ENCODE measurements around the gene MMP23B. TPM values are rescaled to one million over a fixed set of nuclear protein-coding genes. Genes with fewer than 3 reads are reported as not detected.

Gene MMP23B
- total RNA-seq, 4 donors from 2014 or later = 0.49 to 7.6 (median 2.7) TPM

DNA sequence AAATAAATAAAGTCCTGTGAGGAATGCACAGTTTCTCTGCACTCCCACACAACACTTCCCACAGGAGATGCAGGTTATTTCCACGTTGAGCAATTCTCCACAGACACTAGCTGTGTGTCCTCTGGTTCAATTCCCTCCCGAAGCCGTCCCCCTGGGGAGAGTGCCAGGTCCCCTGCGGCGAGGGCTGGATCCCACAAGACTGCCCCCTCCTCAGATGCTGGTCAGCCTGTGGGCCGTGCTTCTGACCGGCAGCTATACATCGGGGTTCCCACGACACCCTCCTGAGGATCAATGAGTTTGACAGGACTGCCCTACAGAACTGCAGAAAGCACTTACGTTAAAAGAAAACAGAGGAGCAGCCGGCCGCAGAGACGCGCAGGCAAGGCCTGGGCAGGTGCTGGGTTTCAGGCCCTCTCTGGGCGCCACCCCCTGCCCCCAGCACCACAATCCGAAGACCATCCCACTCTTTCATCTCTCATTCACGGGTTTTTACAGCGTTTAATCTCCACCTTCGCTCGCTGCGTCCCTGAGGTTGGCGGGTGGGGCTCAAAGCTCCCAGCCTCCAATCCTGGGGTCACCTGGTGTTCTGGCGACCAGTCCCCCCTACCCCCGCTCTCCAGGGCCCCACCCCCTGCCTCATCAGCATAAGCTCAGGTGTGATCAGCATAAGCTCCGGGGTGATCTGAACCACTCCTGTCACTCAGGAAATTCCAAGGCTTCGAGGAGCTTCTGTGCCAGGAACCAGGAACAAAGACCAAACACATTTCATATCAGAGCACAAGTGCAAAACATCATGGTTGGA is 51.3 kb downstream of the MMP23B start:
- Histone ChIP-seq H3K9me3 (no peaks in the 10 kb centered on the region), H3K36me3 (peaks cover 0 to 21% (median 0%) of the 10 kb centered on the region in 3 donors), H3K27ac (peak overlapping the region in 2 of 4 donors; percentile 29 to 44), H3K27me3 (no peaks in the 10 kb centered on the region), H3K4me3 (no peak overlapping the region), H3K4me1 (peaks cover 15 to 54% (median 23%) of the 10 kb centered on the region in 3 donors)
- intact Hi-C loops (cut with DNase I) = no loop called here
- TF ChIP-seq, protein P1, sequence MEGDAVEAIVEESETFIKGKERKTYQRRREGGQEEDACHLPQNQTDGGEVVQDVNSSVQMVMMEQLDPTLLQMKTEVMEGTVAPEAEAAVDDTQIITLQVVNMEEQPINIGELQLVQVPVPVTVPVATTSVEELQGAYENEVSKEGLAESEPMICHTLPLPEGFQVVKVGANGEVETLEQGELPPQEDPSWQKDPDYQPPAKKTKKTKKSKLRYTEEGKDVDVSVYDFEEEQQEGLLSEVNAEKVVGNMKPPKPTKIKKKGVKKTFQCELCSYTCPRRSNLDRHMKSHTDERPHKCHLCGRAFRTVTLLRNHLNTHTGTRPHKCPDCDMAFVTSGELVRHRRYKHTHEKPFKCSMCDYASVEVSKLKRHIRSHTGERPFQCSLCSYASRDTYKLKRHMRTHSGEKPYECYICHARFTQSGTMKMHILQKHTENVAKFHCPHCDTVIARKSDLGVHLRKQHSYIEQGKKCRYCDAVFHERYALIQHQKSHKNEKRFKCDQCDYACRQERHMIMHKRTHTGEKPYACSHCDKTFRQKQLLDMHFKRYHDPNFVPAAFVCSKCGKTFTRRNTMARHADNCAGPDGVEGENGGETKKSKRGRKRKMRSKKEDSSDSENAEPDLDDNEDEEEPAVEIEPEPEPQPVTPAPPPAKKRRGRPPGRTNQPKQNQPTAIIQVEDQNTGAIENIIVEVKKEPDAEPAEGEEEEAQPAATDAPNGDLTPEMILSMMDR (IDR thresholded peaks at IDR 0.05) = no peak
- TF ChIP-seq POLR2A (IDR thresholded peaks at IDR 0.05) = no peak
- DNase-seq = no peak
- 77 to 84% methylated on average over 19 to 26 of the region's 26 CpGs for WGBS, 2 donors

Other genes starting within 250 kb of the MMP23B start
- gene CCNL2, start 232.8 kb upstream of the MMP23B start, total RNA-seq = 100 to 1,000 TPM in 2 of 4 donors, 10 to 100 TPM in 2; 42.5 to 213 (median 104) TPM
- gene MRPL20, start 224.9 kb upstream of the MMP23B start, total RNA-seq = 100 to 1,000 TPM in 3 of 4 donors, 10 to 100 TPM in 1; 98.0 to 157 (median 116) TPM
- gene ANKRD65, start 210.9 kb upstream of the MMP23B start, total RNA-seq = 10 to 100 TPM in 2 of 4 donors, 1 to 10 TPM in 2; 4.7 to 28.3 (median 14.4) TPM
- 10 to 100 TPM; 20.0 to 55.0 (median 34.6) TPM for gene VWA1, start 196.5 kb upstream of the MMP23B start, total RNA-seq
- gene ATAD3C, start 182.5 kb upstream of the MMP23B start, total RNA-seq = under 1 TPM; under 0.01 to 1.00 (median 0.28) TPM
- 10 to 100 TPM in 3 of 4 donors, 1 to 10 TPM in 1; 9.9 to 40.1 (median 24.1) TPM for gene ATAD3B, start 160.4 kb upstream of the MMP23B start, total RNA-seq
- gene ATAD3A, start 120.0 kb upstream of the MMP23B start, total RNA-seq = 10 to 100 TPM; 27.0 to 53.8 (median 32.6) TPM
- gene TMEM240, start 91.5 kb upstream of the MMP23B start, total RNA-seq = 1 to 10 TPM in 1 of 4 donors, not detected in 3; 2.7 TPM
- 100 to 1,000 TPM in 3 of 4 donors, 10 to 100 TPM in 1; 98.4 to 125 (median 124) TPM for gene SSU72, start 57.3 kb upstream of the MMP23B start, total RNA-seq
- gene FNDC10, start 32.0 kb upstream of the MMP23B start, total RNA-seq = 10 to 100 TPM in 1 of 4 donors, 1 to 10 TPM in 3; 5.8 to 15.6 (median 7.9) TPM
- gene MIB2, start 16.7 kb upstream of the MMP23B start, total RNA-seq = 10 to 100 TPM; 80.0 to 99.8 (median 96.6) TPM
- gene CDK11B, start 26.8 kb downstream of the MMP23B start, total RNA-seq = 10 to 100 TPM; 10.1 to 17.2 (median 13.7) TPM
- 10 to 100 TPM; 13.2 to 34.3 (median 25.7) TPM for gene SLC35E2B, start 60.6 kb downstream of the MMP23B start, total RNA-seq
- 10 to 100 TPM; 12.7 to 32.2 (median 22.4) TPM for gene CDK11A, start 92.2 kb downstream of the MMP23B start, total RNA-seq
- gene NADK, start 146.3 kb downstream of the MMP23B start, total RNA-seq = 10 to 100 TPM; 36.1 to 57.6 (median 39.5) TPM

Measured in esophagus squamous epithelium (tissue), 5 donors.